ENCODE results near the gene IDUA.

The IDUA gene

GRCh38 chr4:1030031-1030430 lies 43.2 kb downstream of the IDUA start:
- Mint-ChIP-seq H3K4me1 (ENCODE audit: low read depth in 2 of 2) (peaks cover 0 to 5% of the 10 kb centered on the region in 2 donors), H3K27me3 (peaks cover 0 to 28% of the 10 kb centered on the region in 2 donors)
- no peak for ATAC-seq (replicated peaks)

GRCh38 chr4:1030559-1030958 lies 43.7 kb downstream of the IDUA start:
- Mint-ChIP-seq H3K9me3 (no peaks in the 10 kb centered on the region), H3K4me3 (no peak overlapping the region), H3K36me3 (ENCODE audit: insufficient read depth) (peaks cover 19% of the 10 kb centered on the region), H3K27me3 (peaks cover 0 to 28% of the 10 kb centered on the region in 2 donors), H3K4me1 (ENCODE audit: low read depth in 2 of 2) (peaks cover 0 to 5% of the 10 kb centered on the region in 2 donors), H3K27ac (no peak overlapping the region)
- no peak for ATAC-seq (replicated peaks)
- DNase-seq = no peak

More at GRCh38 chr4:1030031-1030430, 43.2 kb downstream of the IDUA start:
- H3K9me3 Mint-ChIP-seq = no peaks in the 10 kb centered on the region
- H3K27ac Mint-ChIP-seq = no peak overlapping the region
- H3K4me3 Mint-ChIP-seq = no peak overlapping the region
- H3K36me3 Mint-ChIP-seq (ENCODE audit: insufficient read depth) = peaks cover 23% of the 10 kb centered on the region
- no peak for DNase-seq

DNA sequence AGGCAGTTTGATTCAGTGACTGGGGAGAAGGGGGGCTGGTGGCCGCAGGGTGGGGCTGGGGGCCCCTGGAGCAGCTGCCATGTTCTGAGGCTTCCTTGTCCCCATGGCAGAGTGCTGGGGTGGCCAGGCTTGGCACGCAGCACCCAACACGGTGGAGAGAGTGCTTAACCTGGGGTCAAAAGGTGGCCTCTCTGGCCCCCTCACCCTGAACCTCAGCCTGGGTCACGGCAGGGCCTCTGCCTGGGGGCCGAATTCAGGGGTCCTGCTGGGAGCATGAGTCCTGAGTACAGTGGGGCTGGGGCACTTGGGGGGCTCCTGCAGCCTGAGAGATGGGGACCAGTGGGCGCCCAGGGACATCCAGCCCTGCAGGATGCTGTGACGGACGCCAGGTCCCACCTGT lies 44.5 kb downstream of the IDUA start:
- DNase-seq (no peak), ATAC-seq (replicated peaks) (no peak)
- Mint-ChIP-seq H3K4me1 (ENCODE audit: low read depth in 2 of 2) (peaks cover 0 to under 1% of the 10 kb centered on the region in 2 donors), H3K4me3 (no peak overlapping the region), H3K36me3 (ENCODE audit: insufficient read depth) (peaks cover 19% of the 10 kb centered on the region), H3K27me3 (peaks cover 0 to 28% of the 10 kb centered on the region in 2 donors), H3K27ac (no peak overlapping the region), H3K9me3 (no peaks in the 10 kb centered on the region)

- peaks cover 13% of the 10 kb centered on the region for H3K36me3 Mint-ChIP-seq (ENCODE audit: insufficient read depth)
- peaks cover 0 to 28% of the 10 kb centered on the region in 2 donors for H3K27me3 Mint-ChIP-seq
Measured at GRCh38 chr4:1031956-1032795, 45.3 kb downstream of the IDUA start.

DNA sequence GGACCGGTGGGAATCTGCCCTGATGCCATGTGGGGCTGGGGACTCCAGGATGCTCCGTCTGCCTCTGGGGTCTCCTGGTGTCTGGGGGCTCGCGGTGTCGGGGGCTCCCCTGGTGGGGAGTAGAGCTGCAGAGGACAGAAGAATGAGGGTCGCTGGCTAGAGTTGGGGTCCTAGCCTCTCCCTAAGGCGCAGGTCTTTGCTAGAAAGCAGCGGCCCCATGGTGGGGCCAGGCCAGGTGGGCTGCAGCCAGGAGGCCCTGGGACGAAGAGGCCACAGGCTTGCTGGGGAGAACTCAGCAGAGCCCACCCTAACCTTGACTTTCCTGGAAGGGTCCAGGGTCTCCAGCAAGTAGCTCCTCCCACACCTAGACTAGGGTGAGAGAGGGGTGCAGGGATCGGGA lies 46.0 kb downstream of the IDUA start:
- Mint-ChIP-seq H3K27me3 (peaks cover 0 to 28% of the 10 kb centered on the region in 2 donors), H3K9me3 (no peaks in the 10 kb centered on the region), H3K4me1 (ENCODE audit: low read depth in 2 of 2) (no peaks in the 10 kb centered on the region), H3K27ac (no peak overlapping the region), H3K36me3 (ENCODE audit: insufficient read depth) (peaks cover 12% of the 10 kb centered on the region), H3K4me3 (no peak overlapping the region)
- ATAC-seq (replicated peaks) (no peak), DNase-seq (no peak)

More at GRCh38 chr4:1031956-1032795, 45.3 kb downstream of the IDUA start:
- Mint-ChIP-seq H3K4me3 (no peak overlapping the region), H3K9me3 (no peaks in the 10 kb centered on the region), H3K27ac (no peak overlapping the region), H3K4me1 (ENCODE audit: low read depth in 2 of 2) (no peaks in the 10 kb centered on the region)
- no peak for DNase-seq
- ATAC-seq (replicated peaks) = peak; percentile 22

- Mint-ChIP-seq H3K4me3 (no peak overlapping the region), H3K36me3 (ENCODE audit: insufficient read depth) (peaks cover 5% of the 10 kb centered on the region), H3K4me1 (ENCODE audit: low read depth in 2 of 2) (no peaks in the 10 kb centered on the region), H3K9me3 (no peaks in the 10 kb centered on the region), H3K27ac (no peak overlapping the region), H3K27me3 (peaks cover 0 to 28% of the 10 kb centered on the region in 2 donors)
- no peak for DNase-seq
- ATAC-seq (replicated peaks) = no peak
Measured at GRCh38 chr4:1033840-1034551, 47.2 kb downstream of the IDUA start.

GRCh38 chr4:1035510-1035909 lies 48.7 kb downstream of the IDUA start:
- DNase-seq = no peak
- peaks cover 0 to 28% of the 10 kb centered on the region in 2 donors for H3K27me3 Mint-ChIP-seq
- H3K4me3 Mint-ChIP-seq = no peak overlapping the region
- H3K9me3 Mint-ChIP-seq = no peaks in the 10 kb centered on the region
- H3K4me1 Mint-ChIP-seq (ENCODE audit: low read depth in 2 of 2) = no peaks in the 10 kb centered on the region
- ATAC-seq (replicated peaks) = no peak
- H3K36me3 Mint-ChIP-seq (ENCODE audit: insufficient read depth) = no peaks in the 10 kb centered on the region
- no peak overlapping the region for H3K27ac Mint-ChIP-seq

GRCh38 chr4:1036095-1036494 lies 49.3 kb downstream of the IDUA start:
- Mint-ChIP-seq H3K27me3 (peaks cover 0 to 28% of the 10 kb centered on the region in 2 donors), H3K9me3 (no peaks in the 10 kb centered on the region), H3K4me3 (no peak overlapping the region), H3K27ac (no peak overlapping the region), H3K4me1 (ENCODE audit: low read depth in 2 of 2) (no peaks in the 10 kb centered on the region), H3K36me3 (ENCODE audit: insufficient read depth) (no peaks in the 10 kb centered on the region)
- DNase-seq (no peak), ATAC-seq (replicated peaks) (no peak)

- ATAC-seq (replicated peaks) (no peak), DNase-seq (no peak)
- Mint-ChIP-seq H3K27me3 (peaks cover 0 to 24% of the 10 kb centered on the region in 2 donors), H3K27ac (no peak overlapping the region), H3K9me3 (no peaks in the 10 kb centered on the region), H3K36me3 (ENCODE audit: insufficient read depth) (no peaks in the 10 kb centered on the region), H3K4me3 (no peak overlapping the region), H3K4me1 (ENCODE audit: low read depth in 2 of 2) (no peaks in the 10 kb centered on the region)
Measured at GRCh38 chr4:1036976-1037810, 50.3 kb downstream of the IDUA start.

DNA sequence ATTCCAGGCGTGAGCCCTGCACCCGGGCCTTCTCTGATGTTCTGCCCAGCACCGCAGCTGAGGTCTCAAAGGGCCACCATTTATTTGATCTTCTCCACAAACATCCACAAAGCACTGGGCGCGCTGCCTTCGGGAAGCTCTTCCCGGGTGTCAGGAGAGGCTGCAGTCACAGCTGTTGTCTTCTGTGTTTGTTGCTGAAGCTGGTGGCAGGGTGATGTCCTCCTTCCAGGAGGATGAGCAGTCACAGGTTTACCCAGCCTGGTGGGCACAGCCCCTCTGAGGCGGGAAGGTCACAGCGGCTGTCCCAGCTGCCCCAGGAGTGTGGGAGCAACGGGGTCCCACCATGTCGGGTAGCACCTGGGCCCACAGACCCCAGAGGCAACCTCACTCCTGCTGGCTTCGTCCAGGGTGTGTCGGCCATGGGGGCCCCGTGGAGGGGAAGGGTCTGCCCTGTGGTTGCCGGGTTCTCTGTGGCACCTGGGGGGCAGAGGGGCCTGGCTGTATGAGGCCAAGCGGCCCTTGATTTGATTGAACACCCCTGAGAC lies 52.2 kb downstream of the IDUA start:
- H3K9me3 Mint-ChIP-seq = no peaks in the 10 kb centered on the region
- no peak overlapping the region for H3K27ac Mint-ChIP-seq
- H3K27me3 Mint-ChIP-seq = peaks cover 0 to 14% of the 10 kb centered on the region in 2 donors
- H3K4me3 Mint-ChIP-seq = no peak overlapping the region
- no peak for DNase-seq
- no peaks in the 10 kb centered on the region for H3K36me3 Mint-ChIP-seq (ENCODE audit: insufficient read depth)
- no peaks in the 10 kb centered on the region for H3K4me1 Mint-ChIP-seq (ENCODE audit: low read depth in 2 of 2)
- ATAC-seq (replicated peaks) = no peak

DNA sequence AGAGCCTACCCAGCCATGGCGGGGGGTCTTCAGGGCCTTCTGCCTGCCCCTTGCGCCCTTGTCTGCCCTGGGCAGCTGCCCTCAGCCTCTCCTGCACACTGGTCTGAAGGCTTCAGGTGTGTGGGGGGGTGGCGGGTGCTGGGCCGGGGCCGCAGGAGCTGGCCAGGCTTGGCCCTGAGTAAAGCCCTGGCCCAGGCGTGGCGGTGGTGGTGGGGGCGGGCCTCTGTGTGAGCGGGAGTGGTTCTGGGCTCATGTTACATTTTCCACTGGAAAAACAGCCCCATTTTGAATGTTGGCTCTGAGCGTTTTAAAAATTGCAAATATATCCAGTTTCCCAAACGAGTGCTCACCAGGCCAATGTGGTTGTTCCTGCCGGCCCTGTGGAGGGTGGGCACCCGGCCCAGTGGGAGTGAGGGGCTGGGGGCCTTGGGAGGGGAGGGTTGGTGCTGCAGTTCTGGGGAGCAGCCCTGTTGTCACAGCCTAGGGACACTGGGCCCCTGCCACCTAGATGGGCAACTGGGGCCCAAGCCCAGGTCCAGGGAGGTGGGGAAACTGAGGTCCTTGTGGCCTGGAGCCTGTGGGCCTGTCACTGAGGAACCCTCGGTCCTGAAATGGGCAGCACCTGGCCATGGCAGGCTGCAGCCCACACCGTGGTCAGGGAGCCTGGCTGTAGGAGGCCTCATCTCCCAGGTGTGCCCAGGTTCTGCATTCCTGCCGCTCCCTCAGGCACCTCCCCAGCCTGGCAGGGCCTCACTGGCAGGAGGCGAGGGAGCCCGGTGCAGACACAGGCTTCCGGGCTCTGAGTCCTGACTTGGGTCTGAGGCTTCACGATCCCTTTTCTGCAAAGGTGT lies 52.9 kb downstream of the IDUA start:
- Mint-ChIP-seq H3K27ac (no peak overlapping the region), H3K36me3 (ENCODE audit: insufficient read depth) (no peaks in the 10 kb centered on the region), H3K9me3 (no peaks in the 10 kb centered on the region), H3K4me1 (ENCODE audit: low read depth in 2 of 2) (no peaks in the 10 kb centered on the region), H3K27me3 (peaks cover 2 to 15% of the 10 kb centered on the region in 2 donors), H3K4me3 (no peak overlapping the region)
- DNase-seq (no peak), ATAC-seq (replicated peaks) (no peak)

GRCh38 chr4:1040344-1041146 lies 53.7 kb downstream of the IDUA start:
- ATAC-seq (replicated peaks) = no peak
- no peak for DNase-seq
- H3K27ac Mint-ChIP-seq = no peak overlapping the region
- H3K4me1 Mint-ChIP-seq (ENCODE audit: low read depth in 2 of 2) = peaks cover 0 to 2% of the 10 kb centered on the region in 2 donors
- no peaks in the 10 kb centered on the region for H3K9me3 Mint-ChIP-seq
- H3K4me3 Mint-ChIP-seq = no peak overlapping the region
- peaks cover 11 to 23% of the 10 kb centered on the region in 2 donors for H3K27me3 Mint-ChIP-seq
- no peaks in the 10 kb centered on the region for H3K36me3 Mint-ChIP-seq (ENCODE audit: insufficient read depth)
